Activated T-cell treated with anti-CD3 and anti-CD28 coated beads, Interleukin-2, amount 50 U/mL, for 4 hours (primary cell): ENCODE results near the gene LAMP1. TPM values are rescaled to one million over a fixed set of nuclear protein-coding genes. Genes with fewer than 3 reads are reported as not detected.
"Not testable (repeated sequence)": the region's sequence is repeated elsewhere in the genome, so short reads cannot be mapped to it uniquely, and the experiment has no call there.

Source experiments
- ATAC-seq, 2 donors: fragments of 200-7000 bp; cut with Tn5 transposase; one replicate each; pipeline ENCODE4 v1.10.0; 2021
- DNase-seq: peaks from one replicate; pipeline ENCODE4 v3.0.0-alpha.2; 2020
- H3K27me3 Mint-ChIP-seq: one replicate; pipeline ENCODE4 v1.8.0; 2021; ENCODE audit warnings: low read depth, mixed read lengths
- H3K36me3 Mint-ChIP-seq: one replicate; pipeline ENCODE4 v1.8.0; 2022; ENCODE audit warnings: mixed read lengths; ENCODE audit not compliant: insufficient read depth
- H3K4me1 Mint-ChIP-seq: one replicate; pipeline ENCODE4 v1.8.0; 2021; ENCODE audit warnings: low read depth, mixed read lengths
- H3K4me3 Mint-ChIP-seq: one replicate; pipeline ENCODE4 v1.8.0; 2021; ENCODE audit warnings: mild to moderate bottlenecking, moderate library complexity, mixed read lengths
- H3K9me3 Mint-ChIP-seq: one replicate; pipeline ENCODE4 v1.8.0; 2021; ENCODE audit warnings: mixed read lengths
- total RNA-seq, 3 donors: library from RNA; stranded (reverse); gene quantifications; one replicate each; pipeline ENCODE4 v1.2.1, GENCODE V29; 2021

The LAMP1 gene
- total RNA-seq, 3 donors from 2014 or later, result 81.8 to 101 (median 88.4) TPM

GRCh38 chr13:113327766-113328471, 30.9 kb downstream of the LAMP1 start:
- DNase-seq, result no peak
- no peak overlapping the region for H3K4me3 Mint-ChIP-seq
- H3K9me3 Mint-ChIP-seq, result no peaks in the 10 kb centered on the region
- H3K36me3 Mint-ChIP-seq, result peaks cover 12% of the 10 kb centered on the region
- peak; percentile 12 to 54 for ATAC-seq
- peaks cover 3% of the 10 kb centered on the region for H3K4me1 Mint-ChIP-seq
- H3K27me3 Mint-ChIP-seq, result peaks cover 2% of the 10 kb centered on the region

- Mint-ChIP-seq H3K4me3 (no peak overlapping the region), H3K9me3 (no peaks in the 10 kb centered on the region), H3K36me3 (peaks cover 4% of the 10 kb centered on the region), H3K27me3 (peaks cover 2% of the 10 kb centered on the region), H3K4me1 (peaks cover 3% of the 10 kb centered on the region)
- ATAC-seq (no peak), DNase-seq (no peak)
These were observed 31.8 kb downstream of the LAMP1 start for GRCh38 chr13:113328851-113329250.

GRCh38 chr13:113329656-113330312, 32.7 kb downstream of the LAMP1 start:
- H3K27me3 Mint-ChIP-seq, result peaks cover 9% of the 10 kb centered on the region
- no peaks in the 10 kb centered on the region for H3K9me3 Mint-ChIP-seq
- peaks cover 3% of the 10 kb centered on the region for H3K4me1 Mint-ChIP-seq
- H3K36me3 Mint-ChIP-seq, result no peaks in the 10 kb centered on the region
- DNase-seq, result no peak
- no peak overlapping the region for H3K4me3 Mint-ChIP-seq
- ATAC-seq, result no peak

- Mint-ChIP-seq H3K4me1 (peaks cover 3% of the 10 kb centered on the region), H3K27me3 (peaks cover 14% of the 10 kb centered on the region)
- ATAC-seq, result no peak
These were observed 35.6 kb downstream of the LAMP1 start for GRCh38 chr13:113332615-113333014.

GRCh38 chr13:113333076-113333475, 36.0 kb downstream of the LAMP1 start:
- H3K4me3 Mint-ChIP-seq, result no peak overlapping the region
- ATAC-seq (no peak), DNase-seq (no peak)
- peaks cover 14% of the 10 kb centered on the region for H3K27me3 Mint-ChIP-seq
- H3K4me1 Mint-ChIP-seq, result peaks cover 3% of the 10 kb centered on the region
- H3K36me3 Mint-ChIP-seq, result no peaks in the 10 kb centered on the region
- H3K9me3 Mint-ChIP-seq, result no peaks in the 10 kb centered on the region

More at GRCh38 chr13:113332615-113333014, 35.6 kb downstream of the LAMP1 start:
- Mint-ChIP-seq H3K9me3 (no peaks in the 10 kb centered on the region), H3K36me3 (no peaks in the 10 kb centered on the region), H3K4me3 (no peak overlapping the region)
- no peak for DNase-seq

- no peak for DNase-seq
- no peaks in the 10 kb centered on the region for H3K36me3 Mint-ChIP-seq
- H3K4me1 Mint-ChIP-seq, result no peaks in the 10 kb centered on the region
- H3K27me3 Mint-ChIP-seq, result peaks cover 12% of the 10 kb centered on the region
- no peak overlapping the region for H3K4me3 Mint-ChIP-seq
- no peaks in the 10 kb centered on the region for H3K9me3 Mint-ChIP-seq
- ATAC-seq, result no peak
These were observed 40.5 kb downstream of the LAMP1 start for GRCh38 chr13:113337556-113337955.

- DNase-seq (no peak), ATAC-seq (no peak)
- Mint-ChIP-seq H3K36me3 (no peaks in the 10 kb centered on the region), H3K4me1 (no peaks in the 10 kb centered on the region), H3K9me3 (no peaks in the 10 kb centered on the region), H3K4me3 (no peak overlapping the region), H3K27me3 (peaks cover 12% of the 10 kb centered on the region)
These were observed 40.9 kb downstream of the LAMP1 start for GRCh38 chr13:113337976-113338375.

- no peak for DNase-seq
- Mint-ChIP-seq H3K4me1 (no peaks in the 10 kb centered on the region), H3K9me3 (no peaks in the 10 kb centered on the region), H3K36me3 (no peaks in the 10 kb centered on the region), H3K4me3 (no peak overlapping the region), H3K27me3 (peaks cover 12% of the 10 kb centered on the region)
- no peak for ATAC-seq
These were observed 41.4 kb downstream of the LAMP1 start for GRCh38 chr13:113338451-113338850.

GRCh38 chr13:113342820-113343691, 46.0 kb downstream of the LAMP1 start:
- no peaks in the 10 kb centered on the region for H3K36me3 Mint-ChIP-seq
- ATAC-seq (no peak), DNase-seq (no peak)
- peaks cover 5% of the 10 kb centered on the region for H3K9me3 Mint-ChIP-seq
- H3K27me3 Mint-ChIP-seq, result no peaks in the 10 kb centered on the region
- no peaks in the 10 kb centered on the region for H3K4me1 Mint-ChIP-seq
- H3K4me3 Mint-ChIP-seq, result no peak overlapping the region

GRCh38 chr13:113343692-113343968, 46.6 kb downstream of the LAMP1 start:
- no peaks in the 10 kb centered on the region for H3K36me3 Mint-ChIP-seq
- H3K27me3 Mint-ChIP-seq, result no peaks in the 10 kb centered on the region
- no peak for ATAC-seq
- no peak for DNase-seq
- H3K4me1 Mint-ChIP-seq, result no peaks in the 10 kb centered on the region
- peaks cover 5% of the 10 kb centered on the region for H3K9me3 Mint-ChIP-seq
- no peak overlapping the region for H3K4me3 Mint-ChIP-seq

GRCh38 chr13:113345486-113345885, 48.4 kb downstream of the LAMP1 start:
- no peaks in the 10 kb centered on the region for H3K4me1 Mint-ChIP-seq

GRCh38 chr13:113347736-113348225, 50.7 kb downstream of the LAMP1 start:
- not testable (repeated sequence) for DNase-seq

More at GRCh38 chr13:113345486-113345885, 48.4 kb downstream of the LAMP1 start:
- Mint-ChIP-seq H3K4me3 (no peak overlapping the region), H3K9me3 (peaks cover 5% of the 10 kb centered on the region), H3K27me3 (no peaks in the 10 kb centered on the region), H3K36me3 (no peaks in the 10 kb centered on the region)
- no peak for ATAC-seq
- DNase-seq, result no peak

GRCh38 chr13:113348591-113348990, 51.6 kb downstream of the LAMP1 start:
- Mint-ChIP-seq H3K36me3 (no peaks in the 10 kb centered on the region), H3K4me1 (no peaks in the 10 kb centered on the region), H3K27me3 (peaks cover 5% of the 10 kb centered on the region), H3K9me3 (peaks cover 5% of the 10 kb centered on the region), H3K4me3 (no peak overlapping the region)
- no peak for ATAC-seq
- DNase-seq, result no peak

More at GRCh38 chr13:113347736-113348225, 50.7 kb downstream of the LAMP1 start:
- H3K4me3 Mint-ChIP-seq, H3K9me3 Mint-ChIP-seq, H3K4me1 Mint-ChIP-seq, H3K27me3 Mint-ChIP-seq, H3K36me3 Mint-ChIP-seq, ATAC-seq: not testable (repeated sequence)

- no peak overlapping the region for H3K4me3 Mint-ChIP-seq
- H3K27me3 Mint-ChIP-seq, result peaks cover 5% of the 10 kb centered on the region
- H3K9me3 Mint-ChIP-seq, result peaks cover 5% of the 10 kb centered on the region
- ATAC-seq (no peak), DNase-seq (no peak)
- no peaks in the 10 kb centered on the region for H3K36me3 Mint-ChIP-seq
- H3K4me1 Mint-ChIP-seq, result no peaks in the 10 kb centered on the region
These were observed 52.0 kb downstream of the LAMP1 start for GRCh38 chr13:113349050-113349449.
